Activated effector memory CD4-positive, alpha-beta T cell treated with Interleukin-2 at 50 U/mL for 16 hours (primary cell): ENCODE results near the gene CRYGN.
A peak's percentile ranks its signal among the peaks of the same experiment; 100 is the strongest.

Experiments
- DNase-seq: peaks from one replicate; pipeline ENCODE4 v3.0.0-alpha.2; 2020

CRYGN gene

GRCh38 chr7:151459726-151460473 lies 20.0 kb upstream of the CRYGN start:
- no peak for DNase-seq

- DNase-seq: no peak
Measured at GRCh38 chr7:151457534-151457933, 17.6 kb upstream of the CRYGN start.

GRCh38 chr7:151456782-151457181 lies 16.8 kb upstream of the CRYGN start:
- no peak for DNase-seq

GRCh38 chr7:151456276-151456675 lies 16.3 kb upstream of the CRYGN start:
- no peak for DNase-seq

GRCh38 chr7:151455690-151456089 lies 15.7 kb upstream of the CRYGN start:
- no peak for DNase-seq

- no peak for DNase-seq
Measured at GRCh38 chr7:151454932-151455530, 15.1 kb upstream of the CRYGN start.

GRCh38 chr7:151454305-151454704 lies 14.4 kb upstream of the CRYGN start:
- DNase-seq: no peak

- no peak for DNase-seq
Measured at GRCh38 chr7:151453326-151453791, 13.4 kb upstream of the CRYGN start.

GRCh38 chr7:151452680-151453325 lies 12.9 kb upstream of the CRYGN start:
- DNase-seq: no peak

GRCh38 chr7:151451626-151452571 lies 12.0 kb upstream of the CRYGN start:
- no peak for DNase-seq

- no peak for DNase-seq
Measured at GRCh38 chr7:151451156-151451555, 11.2 kb upstream of the CRYGN start.

GRCh38 chr7:151449990-151450389 lies 10.0 kb upstream of the CRYGN start:
- DNase-seq: no peak

- peak; percentile 73 for DNase-seq
Measured at GRCh38 chr7:151448261-151449252, 8.6 kb upstream of the CRYGN start.

GRCh38 chr7:151447901-151448260 lies 7.9 kb upstream of the CRYGN start:
- no peak for DNase-seq

- no peak for DNase-seq
Measured at GRCh38 chr7:151447312-151447711, 7.4 kb upstream of the CRYGN start.

GRCh38 chr7:151446412-151446811 lies 6.5 kb upstream of the CRYGN start:
- no peak for DNase-seq

- no peak for DNase-seq
Measured at GRCh38 chr7:151444632-151445031, 4.7 kb upstream of the CRYGN start.

- no peak for DNase-seq
Measured at GRCh38 chr7:151442776-151443496, 3.0 kb upstream of the CRYGN start.

GRCh38 chr7:151440799-151441445 lies 981 bp upstream of the CRYGN start:
- no peak for DNase-seq

- no peak for DNase-seq
Measured at GRCh38 chr7:151438864-151439601, 908 bp downstream of the CRYGN start.
